Chondrocyte (in vitro differentiated cells): ENCODE measurements around the gene COMMD10. TPM values are rescaled to one million over a fixed set of nuclear protein-coding genes. Genes with fewer than 3 reads are reported as not detected.

Source experiments
- DNase-seq: peaks from one replicate; pipeline ENCODE4 v3.0.0; 2021; ENCODE audit warnings: mixed read lengths, low spot score
- H3K27ac Mint-ChIP-seq: one replicate; pipeline ENCODE4 v1.8.0; 2021; ENCODE audit warnings: mild to moderate bottlenecking, moderate library complexity, mixed read lengths; ENCODE audit not compliant: unreplicated experiment
- H3K27me3 Mint-ChIP-seq: 2 replicates; pipeline ENCODE4 v1.8.0; 2021; ENCODE audit warnings: low read depth, mixed read lengths
- H3K36me3 Mint-ChIP-seq: 2 replicates; pipeline ENCODE4 v1.8.0; 2021; ENCODE audit warnings: low read depth, mixed read lengths
- H3K4me1 Mint-ChIP-seq: 2 replicates; pipeline ENCODE4 v1.8.0; 2021; ENCODE audit warnings: low read depth, mild to moderate bottlenecking, mixed read lengths
- H3K4me3 Mint-ChIP-seq: one replicate; pipeline ENCODE4 v1.8.0; 2021; ENCODE audit warnings: mild to moderate bottlenecking, moderate library complexity, mixed read lengths; ENCODE audit not compliant: unreplicated experiment
- H3K9me3 Mint-ChIP-seq: 2 replicates; pipeline ENCODE4 v1.8.0; 2021; ENCODE audit warnings: low read depth, mixed read lengths
- CTCF ChIP-seq: fragments of 200-600 bp; sonication (generic); IDR thresholded peaks from 2 replicates; pipeline ENCODE4 v1.5.0; 2021; ENCODE audit warnings: antibody characterized with exemption, mild to moderate bottlenecking, moderate library complexity
- total RNA-seq: library from RNA; stranded (reverse); gene quantifications from 3 replicates; pipeline ENCODE4 v1.2.1, GENCODE V29; 2021

Gene COMMD10
- total RNA-seq, 1 donor from 2014 or later = 18.6 TPM

- TF ChIP-seq CTCF = no peak
- Mint-ChIP-seq H3K4me3 (no peak overlapping the region), H3K36me3 (peaks cover 29% of the 10 kb centered on the region), H3K27me3 (no peaks in the 10 kb centered on the region), H3K27ac (no peak overlapping the region), H3K4me1 (no peaks in the 10 kb centered on the region), H3K9me3 (peaks cover 16% of the 10 kb centered on the region)
- no peak for DNase-seq
These were observed 216.3 kb downstream of the COMMD10 start for GRCh38 chr5:116301110-116301509.

- no peak for DNase-seq
- H3K4me1 Mint-ChIP-seq = no peaks in the 10 kb centered on the region
- H3K27ac Mint-ChIP-seq = no peak overlapping the region
- H3K36me3 Mint-ChIP-seq = peaks cover 43% of the 10 kb centered on the region
- H3K9me3 Mint-ChIP-seq = peaks cover 27% of the 10 kb centered on the region
- no peaks in the 10 kb centered on the region for H3K27me3 Mint-ChIP-seq
- TF ChIP-seq CTCF = no peak
- no peak overlapping the region for H3K4me3 Mint-ChIP-seq
These were observed 218.5 kb downstream of the COMMD10 start for GRCh38 chr5:116303340-116303739.

GRCh38 chr5:116303810-116304209 is 219.0 kb downstream of the COMMD10 start:
- H3K27me3 Mint-ChIP-seq = no peaks in the 10 kb centered on the region
- H3K4me3 Mint-ChIP-seq = no peak overlapping the region
- peaks cover 42% of the 10 kb centered on the region for H3K36me3 Mint-ChIP-seq
- no peak for TF ChIP-seq CTCF
- no peak overlapping the region for H3K27ac Mint-ChIP-seq
- no peaks in the 10 kb centered on the region for H3K4me1 Mint-ChIP-seq
- peaks cover 27% of the 10 kb centered on the region for H3K9me3 Mint-ChIP-seq
- no peak for DNase-seq

GRCh38 chr5:116305899-116306298 is 221.1 kb downstream of the COMMD10 start:
- Mint-ChIP-seq H3K36me3 (peaks cover 49% of the 10 kb centered on the region), H3K27me3 (no peaks in the 10 kb centered on the region), H3K4me1 (no peaks in the 10 kb centered on the region), H3K9me3 (peaks cover 42% of the 10 kb centered on the region), H3K27ac (no peak overlapping the region), H3K4me3 (no peak overlapping the region)
- no peak for DNase-seq
- no peak for TF ChIP-seq CTCF

- Mint-ChIP-seq H3K9me3 (peaks cover 46% of the 10 kb centered on the region), H3K27me3 (no peaks in the 10 kb centered on the region), H3K27ac (no peak overlapping the region), H3K4me1 (no peaks in the 10 kb centered on the region), H3K4me3 (no peak overlapping the region), H3K36me3 (peaks cover 49% of the 10 kb centered on the region)
- DNase-seq = no peak
- no peak for TF ChIP-seq CTCF
These were observed 222.0 kb downstream of the COMMD10 start for GRCh38 chr5:116306846-116307245.
